HG02571 (cell line): ENCODE data around the gene GRHPR.
A peak's percentile ranks its signal among the peaks of the same experiment; 100 is the strongest.

Experiments used
- ATAC-seq: cut with Tn5 transposase; IDR thresholded peaks from one replicate; pipeline ENCODE4 v1.9.1; 2021; ENCODE audit warnings: mild to moderate bottlenecking, moderate library complexity; ENCODE audit not compliant: unreplicated experiment

The GRHPR gene

GRCh38 chr9:37398464-37399025 is 24.0 kb upstream of the GRHPR start:
- no peak for ATAC-seq

GRCh38 chr9:37399336-37399735 is 23.2 kb upstream of the GRHPR start:
- no peak for ATAC-seq

- no peak for ATAC-seq
Observed at GRCh38 chr9:37404590-37404989, 17.9 kb upstream of the GRHPR start.

- ATAC-seq, result no peak
Observed at GRCh38 chr9:37405350-37405749, 17.1 kb upstream of the GRHPR start.

- no peak for ATAC-seq
Observed at GRCh38 chr9:37405764-37406380, 16.6 kb upstream of the GRHPR start.

GRCh38 chr9:37406603-37407401 is 15.7 kb upstream of the GRHPR start:
- ATAC-seq, result no peak

GRCh38 chr9:37407468-37407867 is 15.0 kb upstream of the GRHPR start:
- no peak for ATAC-seq

- peak; percentile 85 for ATAC-seq
Observed at GRCh38 chr9:37408933-37409710, 13.4 kb upstream of the GRHPR start.

- no peak for ATAC-seq
Observed at GRCh38 chr9:37410354-37410861, 12.1 kb upstream of the GRHPR start.

- ATAC-seq, result no peak
Observed at GRCh38 chr9:37410969-37411785, 11.3 kb upstream of the GRHPR start.

GRCh38 chr9:37412431-37413151 is 9.9 kb upstream of the GRHPR start:
- ATAC-seq, result no peak

- no peak for ATAC-seq
Observed at GRCh38 chr9:37413311-37413710, 9.2 kb upstream of the GRHPR start.

- no peak for ATAC-seq
Observed at GRCh38 chr9:37414503-37414943, 8.0 kb upstream of the GRHPR start.

- ATAC-seq, result no peak
Observed at GRCh38 chr9:37415011-37415719, 7.3 kb upstream of the GRHPR start.

GRCh38 chr9:37417252-37417803 is 5.2 kb upstream of the GRHPR start:
- ATAC-seq, result no peak

- no peak for ATAC-seq
Observed at GRCh38 chr9:37417857-37418618, 4.5 kb upstream of the GRHPR start.

GRCh38 chr9:37419204-37419603 is 3.3 kb upstream of the GRHPR start:
- ATAC-seq, result no peak
